Measurements from ENCODE around the gene LAPTM5. TPM values are rescaled to one million over a fixed set of nuclear protein-coding genes. Genes with fewer than 3 reads are reported as not detected.

LAPTM5 gene
- total RNA-seq, 1 experiment from 2014 or later = 0.15 TPM

DNA sequence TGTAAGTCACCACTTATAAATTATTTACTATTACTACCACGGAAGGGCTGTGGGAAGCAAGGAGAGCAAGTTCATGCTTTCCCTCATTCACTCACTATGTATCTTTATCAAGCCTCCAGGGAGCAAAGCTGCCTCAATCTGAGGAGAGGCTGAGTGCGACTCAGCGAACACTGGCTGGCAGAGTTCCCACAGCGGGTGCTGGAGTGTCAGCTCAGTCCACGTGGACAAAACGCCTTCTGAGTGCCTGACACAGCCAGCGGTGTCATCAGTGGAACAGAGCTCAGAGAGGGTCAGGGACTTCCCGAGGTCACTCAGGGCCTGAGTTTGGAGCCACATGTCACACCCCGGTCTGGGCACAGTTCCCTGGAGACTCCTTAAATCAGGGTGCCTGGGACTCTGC, 51.0 kb downstream of the LAPTM5 start:
- Histone ChIP-seq H3K23ac (ENCODE audit: insufficient read length, low read depth, low read length) (no peak overlapping the region), H3K27ac (ENCODE audit: insufficient read length, low read depth, low read length) (no peak overlapping the region), H2BK12ac (ENCODE audit: insufficient read length, low read depth, low read length) (no peak overlapping the region), H3K9me3 (ENCODE audit: control insufficient read depth, low read depth, low read length) (no peaks in the 10 kb centered on the region), H2BK20ac (ENCODE audit: low read depth, low read length, poor library complexity, severe bottlenecking) (no peak overlapping the region), H2BK15ac (ENCODE audit: low read depth, low read length) (no peak overlapping the region), H4K5ac (ENCODE audit: insufficient read length, low read depth, low read length) (no peak overlapping the region), H3K56ac (ENCODE audit: insufficient read length, low read depth, low read length) (no peak overlapping the region), H4K91ac (ENCODE audit: insufficient read length, low read depth, low read length) (no peak overlapping the region), H2BK5ac (ENCODE audit: insufficient read length, low read length) (no peak overlapping the region), H3K4ac (ENCODE audit: low read depth, low read length) (no peak overlapping the region), H4K8ac (replicated peaks; ENCODE audit: insufficient read length, low read depth, low read length) (no peak overlapping the region), H3K4me1 (ENCODE audit: insufficient read depth, low read length) (no peaks in the 10 kb centered on the region), H3K79me2 (ENCODE audit: insufficient read depth, low read length) (no peaks in the 10 kb centered on the region), H4K20me1 (ENCODE audit: control insufficient read depth, insufficient read depth, insufficient read length) (no peaks in the 10 kb centered on the region), H3K27me3 (ENCODE audit: insufficient read depth, low read length) (no peaks in the 10 kb centered on the region), H3K14ac (ENCODE audit: insufficient read depth, low read length) (no peak overlapping the region), H3K18ac (ENCODE audit: insufficient read length, low read depth, low read length) (no peak overlapping the region), H3K9ac (ENCODE audit: extremely low read depth, insufficient read length, low read length) (no peak overlapping the region), H3K23me2 (ENCODE audit: insufficient read length, low read depth, low read length, poor library complexity, severe bottlenecking) (no peaks in the 10 kb centered on the region), H3T11ph (ENCODE audit: low read length) (no peak overlapping the region), H3K4me2 (ENCODE audit: insufficient read depth, insufficient read length, low read length) (no peak overlapping the region), H2BK120ac (ENCODE audit: low read depth, low read length, poor library complexity, severe bottlenecking) (no peak overlapping the region), H2AFZ (ENCODE audit: low read length) (no peak overlapping the region), H2AK5ac (ENCODE audit: insufficient read length, low read length) (no peak overlapping the region), H3K79me1 (ENCODE audit: insufficient read depth, low read depth, low read length, poor library complexity, severe bottlenecking) (no peaks in the 10 kb centered on the region)
- H3K9me3 Mint-ChIP-seq = no peaks in the 10 kb centered on the region
- H3K4me1 Mint-ChIP-seq = peaks cover 0 to 2% of the 10 kb centered on the region in 2 experiments; a peak in 1 of 4 replicates
- no peak overlapping the region for H3K4me3 Mint-ChIP-seq
- no peaks in the 10 kb centered on the region for H3K36me3 Mint-ChIP-seq (ENCODE audit: insufficient read depth in 1 of 3, low read depth in 3 of 3)
- peaks cover 4% of the 10 kb centered on the region; the same call in 1 of the 2 replicates for H3K27me3 Mint-ChIP-seq (ENCODE audit: low read depth)
- WGBS (ENCODE audit: extremely low coverage, insufficient read length, low lambda C conversion rate) = no CpG with 5 or more reads among the region's 9 CpGs
- no peak for DNase-seq
- no peak overlapping the region for H3K27ac Mint-ChIP-seq
- TF ChIP-seq, protein P1, sequence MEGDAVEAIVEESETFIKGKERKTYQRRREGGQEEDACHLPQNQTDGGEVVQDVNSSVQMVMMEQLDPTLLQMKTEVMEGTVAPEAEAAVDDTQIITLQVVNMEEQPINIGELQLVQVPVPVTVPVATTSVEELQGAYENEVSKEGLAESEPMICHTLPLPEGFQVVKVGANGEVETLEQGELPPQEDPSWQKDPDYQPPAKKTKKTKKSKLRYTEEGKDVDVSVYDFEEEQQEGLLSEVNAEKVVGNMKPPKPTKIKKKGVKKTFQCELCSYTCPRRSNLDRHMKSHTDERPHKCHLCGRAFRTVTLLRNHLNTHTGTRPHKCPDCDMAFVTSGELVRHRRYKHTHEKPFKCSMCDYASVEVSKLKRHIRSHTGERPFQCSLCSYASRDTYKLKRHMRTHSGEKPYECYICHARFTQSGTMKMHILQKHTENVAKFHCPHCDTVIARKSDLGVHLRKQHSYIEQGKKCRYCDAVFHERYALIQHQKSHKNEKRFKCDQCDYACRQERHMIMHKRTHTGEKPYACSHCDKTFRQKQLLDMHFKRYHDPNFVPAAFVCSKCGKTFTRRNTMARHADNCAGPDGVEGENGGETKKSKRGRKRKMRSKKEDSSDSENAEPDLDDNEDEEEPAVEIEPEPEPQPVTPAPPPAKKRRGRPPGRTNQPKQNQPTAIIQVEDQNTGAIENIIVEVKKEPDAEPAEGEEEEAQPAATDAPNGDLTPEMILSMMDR (conservative IDR thresholded peaks at IDR 0.05) = no peak
